NCI-H510A (cell line): Measurements from ENCODE around the gene TMEM121.
A peak's percentile ranks its signal among the peaks of the same experiment; 100 is the strongest.

ENCODE experiments used
- DNase-seq: peaks from one replicate; lab custom pipeline; 2025; lab: John Stamatoyannopoulos, UW

The TMEM121 gene

GRCh38 chr14:105525861-105526775, at the start of gene TMEM121:
TSS of gene TMEM121 (plus strand) at chr14:105526583. CDS start at chr14:105528835, 2,252 bp downstream.
- no peak for DNase-seq

- no peak for DNase-seq
Measured at GRCh38 chr14:105476831-105477659, 49.3 kb upstream of the TMEM121 start.

- DNase-seq: no peak
Measured at GRCh38 chr14:105477660-105478397, 48.6 kb upstream of the TMEM121 start.

GRCh38 chr14:105478398-105479251, 47.8 kb upstream of the TMEM121 start:
- DNase-seq: no peak

GRCh38 chr14:105479431-105480158, 46.8 kb upstream of the TMEM121 start:
- DNase-seq: no peak

- no peak for DNase-seq
Measured at GRCh38 chr14:105480199-105480746, 46.1 kb upstream of the TMEM121 start.

GRCh38 chr14:105480807-105481801, 45.3 kb upstream of the TMEM121 start:
- peak; percentile 63 for DNase-seq

GRCh38 chr14:105481886-105482457, 44.4 kb upstream of the TMEM121 start:
- peak; percentile 83 for DNase-seq

- DNase-seq: no peak
Measured at GRCh38 chr14:105482486-105483110, 43.8 kb upstream of the TMEM121 start.

- no peak for DNase-seq
Measured at GRCh38 chr14:105483300-105484068, 42.9 kb upstream of the TMEM121 start.

GRCh38 chr14:105484069-105484996, 42.0 kb upstream of the TMEM121 start:
- DNase-seq: no peak

- DNase-seq: no peak
Measured at GRCh38 chr14:105484997-105485393, 41.4 kb upstream of the TMEM121 start.

GRCh38 chr14:105485739-105486162, 40.6 kb upstream of the TMEM121 start:
- no peak for DNase-seq

GRCh38 chr14:105486163-105486973, 40.0 kb upstream of the TMEM121 start, which contains the start of gene CRIP1:
TSS of gene CRIP1 (plus strand) at chr14:105486886. CDS start at chr14:105487260, 374 bp downstream.
- no peak for DNase-seq

- DNase-seq: no peak
Measured at GRCh38 chr14:105486974-105487448, 39.4 kb upstream of the TMEM121 start.
